ENCODE measurements around the gene UBL3.

The UBL3 gene

GRCh38 chr13:29830000-29830399, 20.4 kb downstream of the UBL3 start:
- DNase-seq (ENCODE audit: low spot score), result no peak
- in situ Hi-C loops (cut with MboI; ENCODE audit: low pct_unique_long_range_greater_than_20kb, low sequenced_read_pairs, unreplicated experiment), result no loop called here
- no peak for TF ChIP-seq CTCF (IDR thresholded peaks at IDR 0.05; ENCODE audit: extremely low read depth, insufficient read depth, missing control alignments)

- in situ Hi-C loops (cut with MboI; ENCODE audit: low pct_unique_long_range_greater_than_20kb, low sequenced_read_pairs, unreplicated experiment), result no loop called here
- TF ChIP-seq CTCF (IDR thresholded peaks at IDR 0.05; ENCODE audit: extremely low read depth, insufficient read depth, missing control alignments), result no peak
- no peak for DNase-seq (ENCODE audit: low spot score)
These were observed 31.3 kb downstream of the UBL3 start for GRCh38 chr13:29819143-29819542.

GRCh38 chr13:29817604-29818378, 32.6 kb downstream of the UBL3 start:
- in situ Hi-C loops (cut with MboI; ENCODE audit: low pct_unique_long_range_greater_than_20kb, low sequenced_read_pairs, unreplicated experiment), result no loop called here
- peak; percentile 44 for DNase-seq (ENCODE audit: low spot score)
- TF ChIP-seq CTCF (IDR thresholded peaks at IDR 0.05; ENCODE audit: extremely low read depth, insufficient read depth, missing control alignments), result no peak

- TF ChIP-seq CTCF (IDR thresholded peaks at IDR 0.05; ENCODE audit: extremely low read depth, insufficient read depth, missing control alignments), result no peak
- in situ Hi-C loops (cut with MboI; ENCODE audit: low pct_unique_long_range_greater_than_20kb, low sequenced_read_pairs, unreplicated experiment), result no loop called here
- DNase-seq (ENCODE audit: low spot score), result no peak
These were observed 33.7 kb downstream of the UBL3 start for GRCh38 chr13:29816715-29817114.

GRCh38 chr13:29815336-29815735, 35.1 kb downstream of the UBL3 start:
- TF ChIP-seq CTCF (IDR thresholded peaks at IDR 0.05; ENCODE audit: extremely low read depth, insufficient read depth, missing control alignments), result no peak
- no peak for DNase-seq (ENCODE audit: low spot score)
- in situ Hi-C loops (cut with MboI; ENCODE audit: low pct_unique_long_range_greater_than_20kb, low sequenced_read_pairs, unreplicated experiment), result no loop called here

GRCh38 chr13:29810898-29811297, 39.5 kb downstream of the UBL3 start:
- in situ Hi-C loops (cut with MboI; ENCODE audit: low pct_unique_long_range_greater_than_20kb, low sequenced_read_pairs, unreplicated experiment), result no loop called here
- DNase-seq (ENCODE audit: low spot score), result no peak
- TF ChIP-seq CTCF (IDR thresholded peaks at IDR 0.05; ENCODE audit: extremely low read depth, insufficient read depth, missing control alignments), result no peak
